ENCODE data around the gene SLC6A2.

The SLC6A2 gene

GRCh38 chr16:55661941-55662643, 6.3 kb downstream of the SLC6A2 start:
- Histone ChIP-seq H3K27ac (ENCODE audit: low read length) (no peak overlapping the region), H3K27me3 (ENCODE audit: control insufficient read depth, insufficient read depth, low read length) (peaks cover 11% of the 10 kb centered on the region), H3K9me3 (ENCODE audit: control insufficient read depth, insufficient read depth, low read length) (no peaks in the 10 kb centered on the region), H3K4me1 (ENCODE audit: control insufficient read depth, insufficient read depth, low read length) (no peaks in the 10 kb centered on the region; the same call in 1 of the 2 replicates), H3K36me3 (ENCODE audit: control insufficient read depth, insufficient read depth, low read length) (no peaks in the 10 kb centered on the region), H3K4me3 (ENCODE audit: low read length) (no peak overlapping the region)
- no peak for DNase-seq (ENCODE audit: low read depth, low spot score)

- no peak overlapping the region for H3K4me3 ChIP-seq (ENCODE audit: low read length)
- no peaks in the 10 kb centered on the region; the same call in 1 of the 2 replicates for H3K4me1 ChIP-seq (ENCODE audit: control insufficient read depth, insufficient read depth, low read length)
- no peaks in the 10 kb centered on the region for H3K9me3 ChIP-seq (ENCODE audit: control insufficient read depth, insufficient read depth, low read length)
- WGBS (ENCODE audit: insufficient coverage, insufficient read length): no CpG with 5 or more reads among the region's 5 CpGs
- no peak for DNase-seq (ENCODE audit: low read depth, low spot score)
- H3K27me3 ChIP-seq (ENCODE audit: control insufficient read depth, insufficient read depth, low read length): peaks cover 5% of the 10 kb centered on the region
- no peaks in the 10 kb centered on the region for H3K36me3 ChIP-seq (ENCODE audit: control insufficient read depth, insufficient read depth, low read length)
- no peak overlapping the region for H3K27ac ChIP-seq (ENCODE audit: low read length)
Measured at GRCh38 chr16:55662644-55663031, 6.8 kb downstream of the SLC6A2 start.

- Histone ChIP-seq H3K9me3 (ENCODE audit: control insufficient read depth, insufficient read depth, low read length) (no peaks in the 10 kb centered on the region), H3K4me1 (ENCODE audit: control insufficient read depth, insufficient read depth, low read length) (no peaks in the 10 kb centered on the region; the same call in 1 of the 2 replicates), H3K27ac (ENCODE audit: low read length) (no peak overlapping the region), H3K4me3 (ENCODE audit: low read length) (no peak overlapping the region), H3K36me3 (ENCODE audit: control insufficient read depth, insufficient read depth, low read length) (no peaks in the 10 kb centered on the region), H3K27me3 (ENCODE audit: control insufficient read depth, insufficient read depth, low read length) (peaks cover 1% of the 10 kb centered on the region; the same call in 1 of the 2 replicates)
- WGBS (ENCODE audit: insufficient coverage, insufficient read length): no CpG with 5 or more reads among the region's 1 CpG
- no peak for DNase-seq (ENCODE audit: low read depth, low spot score)
Measured at GRCh38 chr16:55663225-55663624, 7.4 kb downstream of the SLC6A2 start.

- Histone ChIP-seq H3K4me1 (ENCODE audit: control insufficient read depth, insufficient read depth, low read length) (peaks cover 2% of the 10 kb centered on the region; the same call in 1 of the 2 replicates), H3K36me3 (ENCODE audit: control insufficient read depth, insufficient read depth, low read length) (no peaks in the 10 kb centered on the region), H3K9me3 (ENCODE audit: control insufficient read depth, insufficient read depth, low read length) (no peaks in the 10 kb centered on the region), H3K4me3 (ENCODE audit: low read length) (no peak overlapping the region), H3K27ac (ENCODE audit: low read length) (no peak overlapping the region), H3K27me3 (ENCODE audit: control insufficient read depth, insufficient read depth, low read length) (0 out of 2 replicates have a peak, but pooled peaks cover 1% of the 10 kb centered on the region)
- no CpG with 5 or more reads among the region's 8 CpGs for WGBS (ENCODE audit: insufficient coverage, insufficient read length)
- DNase-seq (ENCODE audit: low read depth, low spot score): no peak
Measured at GRCh38 chr16:55663765-55664677, 8.2 kb downstream of the SLC6A2 start.

GRCh38 chr16:55664786-55665407, 9.1 kb downstream of the SLC6A2 start:
- WGBS (ENCODE audit: insufficient coverage, insufficient read length): no CpG with 5 or more reads among the region's 7 CpGs
- Histone ChIP-seq H3K9me3 (ENCODE audit: control insufficient read depth, insufficient read depth, low read length) (no peaks in the 10 kb centered on the region), H3K4me3 (ENCODE audit: low read length) (no peak overlapping the region), H3K4me1 (ENCODE audit: control insufficient read depth, insufficient read depth, low read length) (peaks cover 2% of the 10 kb centered on the region; the same call in 1 of the 2 replicates), H3K36me3 (ENCODE audit: control insufficient read depth, insufficient read depth, low read length) (no peaks in the 10 kb centered on the region), H3K27me3 (ENCODE audit: control insufficient read depth, insufficient read depth, low read length) (0 out of 2 replicates have a peak, but pooled peaks cover 1% of the 10 kb centered on the region), H3K27ac (ENCODE audit: low read length) (no peak overlapping the region)
- no peak for DNase-seq (ENCODE audit: low read depth, low spot score)

- Histone ChIP-seq H3K4me3 (ENCODE audit: low read length) (no peak overlapping the region), H3K36me3 (ENCODE audit: control insufficient read depth, insufficient read depth, low read length) (no peaks in the 10 kb centered on the region), H3K27me3 (ENCODE audit: control insufficient read depth, insufficient read depth, low read length) (0 out of 2 replicates have a peak, but pooled peaks cover 1% of the 10 kb centered on the region), H3K9me3 (ENCODE audit: control insufficient read depth, insufficient read depth, low read length) (no peaks in the 10 kb centered on the region), H3K4me1 (ENCODE audit: control insufficient read depth, insufficient read depth, low read length) (peaks cover 2% of the 10 kb centered on the region; the same call in 1 of the 2 replicates), H3K27ac (ENCODE audit: low read length) (no peak overlapping the region)
- WGBS (ENCODE audit: insufficient coverage, insufficient read length): no CpG with 5 or more reads among the region's 3 CpGs
- no peak for DNase-seq (ENCODE audit: low read depth, low spot score)
Measured at GRCh38 chr16:55665511-55665910, 9.7 kb downstream of the SLC6A2 start.

GRCh38 chr16:55666012-55666411, 10.2 kb downstream of the SLC6A2 start:
- WGBS (ENCODE audit: insufficient coverage, insufficient read length): no CpG with 5 or more reads among the region's 2 CpGs
- Histone ChIP-seq H3K27ac (ENCODE audit: low read length) (no peak overlapping the region), H3K4me1 (ENCODE audit: control insufficient read depth, insufficient read depth, low read length) (peaks cover 2% of the 10 kb centered on the region; the same call in 1 of the 2 replicates), H3K27me3 (ENCODE audit: control insufficient read depth, insufficient read depth, low read length) (0 out of 2 replicates have a peak, but pooled peaks cover under 1% of the 10 kb centered on the region), H3K9me3 (ENCODE audit: control insufficient read depth, insufficient read depth, low read length) (no peaks in the 10 kb centered on the region), H3K4me3 (ENCODE audit: low read length) (no peak overlapping the region), H3K36me3 (ENCODE audit: control insufficient read depth, insufficient read depth, low read length) (no peaks in the 10 kb centered on the region)
- DNase-seq (ENCODE audit: low read depth, low spot score): no peak

- no peaks in the 10 kb centered on the region for H3K36me3 ChIP-seq (ENCODE audit: control insufficient read depth, insufficient read depth, low read length)
- no peaks in the 10 kb centered on the region for H3K27me3 ChIP-seq (ENCODE audit: control insufficient read depth, insufficient read depth, low read length)
- H3K9me3 ChIP-seq (ENCODE audit: control insufficient read depth, insufficient read depth, low read length): no peaks in the 10 kb centered on the region
- peaks cover 2% of the 10 kb centered on the region; the same call in 1 of the 2 replicates for H3K4me1 ChIP-seq (ENCODE audit: control insufficient read depth, insufficient read depth, low read length)
- H3K4me3 ChIP-seq (ENCODE audit: low read length): no peak overlapping the region
- DNase-seq (ENCODE audit: low read depth, low spot score): no peak
- H3K27ac ChIP-seq (ENCODE audit: low read length): no peak overlapping the region
- WGBS (ENCODE audit: insufficient coverage, insufficient read length): no CpG with 5 or more reads among the region's 1 CpG
Measured at GRCh38 chr16:55667753-55668152, 12.0 kb downstream of the SLC6A2 start.

- peaks cover 2% of the 10 kb centered on the region; the same call in 1 of the 2 replicates for H3K4me1 ChIP-seq (ENCODE audit: control insufficient read depth, insufficient read depth, low read length)
- no peak for DNase-seq (ENCODE audit: low read depth, low spot score)
- WGBS (ENCODE audit: insufficient coverage, insufficient read length): no CpG with 5 or more reads among the region's 9 CpGs
- H3K9me3 ChIP-seq (ENCODE audit: control insufficient read depth, insufficient read depth, low read length): no peaks in the 10 kb centered on the region
- H3K27ac ChIP-seq (ENCODE audit: low read length): no peak overlapping the region
- no peaks in the 10 kb centered on the region for H3K36me3 ChIP-seq (ENCODE audit: control insufficient read depth, insufficient read depth, low read length)
- H3K27me3 ChIP-seq (ENCODE audit: control insufficient read depth, insufficient read depth, low read length): no peaks in the 10 kb centered on the region
- H3K4me3 ChIP-seq (ENCODE audit: low read length): no peak overlapping the region
Measured at GRCh38 chr16:55668340-55669281, 12.8 kb downstream of the SLC6A2 start.
